Prostate gland (tissue), 2 donors: ENCODE measurements around the gene NUP107.

Experiments
- CTCF ChIP-seq, 4 experiments: fragments of 200-600 bp in 2 of 4; fragments of 450-650 bp in 2 of 4; sonication (generic) in 2 of 4; IDR thresholded peaks; 1 replicate in 3 of 4; 2 replicates in 1 of 4; pipeline ENCODE4 v1.5.1; 2016 to 2019; ENCODE audit warnings: antibody characterized with exemption in 4 of 4, mild to moderate bottlenecking in 2 of 4, moderate library complexity in 2 of 4
- POLR2A ChIP-seq: fragments of 450-650 bp; IDR thresholded peaks from one replicate; pipeline ENCODE4 v1.6.1; 2016; ENCODE audit warnings: antibody characterized with exemption, mild to moderate bottlenecking

DNA sequence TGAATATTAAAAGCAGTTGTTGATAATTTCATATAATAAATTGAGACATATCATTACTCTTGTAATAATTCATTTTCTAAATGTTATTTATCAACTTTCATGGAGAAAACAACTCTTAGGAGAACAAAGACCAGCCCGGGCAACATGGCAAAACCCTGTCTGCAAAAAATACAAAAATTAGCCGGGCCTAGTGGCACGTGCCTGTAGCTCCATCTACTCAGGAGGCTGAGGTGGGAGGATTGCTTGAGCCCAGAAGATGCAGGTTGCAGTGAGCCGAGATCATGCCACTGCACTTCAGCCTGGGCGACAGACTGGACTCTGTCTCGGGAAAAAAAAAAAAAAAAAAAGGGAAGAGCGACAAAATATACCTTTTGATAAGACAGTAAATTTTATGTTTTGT is 80.4 kb downstream of the NUP107 start:
- TF ChIP-seq CTCF (IDR thresholded peaks at IDR 0.05), result no peak
- no peak for TF ChIP-seq POLR2A
